SK-N-SH (cell line): Measurements from ENCODE around the gene GLI2.

ENCODE experiments used
- EZH2phosphoT487 ChIP-seq: fragments of 200-600 bp; sonication (generic); IDR thresholded peaks from 2 replicates; pipeline ENCODE4 v1.6.1; 2017; ENCODE audit warnings: low read depth, mixed run types, mild to moderate bottlenecking, antibody characterized with exemption, moderate library complexity, borderline replicate concordance
- FOXJ3 ChIP-seq: sonication (generic); formaldehyde crosslinking; IDR thresholded peaks from 2 replicates; pipeline ENCODE4 v1.5.1; 2020; ENCODE audit warnings: mild to moderate bottlenecking, missing genetic modification reagents
- MXI1 ChIP-seq: IDR thresholded peaks from 2 replicates; pipeline ENCODE4 v1.6.1; 2012; ENCODE audit warnings: mild to moderate bottlenecking, low read depth, low read length, improper control_type of control experiment
- SMC3 ChIP-seq: IDR thresholded peaks from 2 replicates; pipeline ENCODE4 v1.6.1; 2012; ENCODE audit warnings: low read depth, low read length, improper control_type of control experiment
- TAF1 ChIP-seq: IDR thresholded peaks from 2 replicates; pipeline ENCODE4 v1.6.1; 2012; ENCODE audit warnings: low read depth, mild to moderate bottlenecking, low read length, moderate library complexity, borderline replicate concordance
- TF ChIP-seq, protein P1 (sequence below): fragments of 200-600 bp; sonication (generic); IDR thresholded peaks from 2 replicates; pipeline ENCODE4 v1.6.1; 2017; ENCODE audit warnings: antibody characterized with exemption, mild to moderate bottlenecking, moderate library complexity
- TF ChIP-seq, protein P2 (sequence below): IDR thresholded peaks from 2 replicates; pipeline ENCODE4 v1.4.0; 2012; ENCODE audit warnings: low read depth, borderline replicate concordance

DNA sequence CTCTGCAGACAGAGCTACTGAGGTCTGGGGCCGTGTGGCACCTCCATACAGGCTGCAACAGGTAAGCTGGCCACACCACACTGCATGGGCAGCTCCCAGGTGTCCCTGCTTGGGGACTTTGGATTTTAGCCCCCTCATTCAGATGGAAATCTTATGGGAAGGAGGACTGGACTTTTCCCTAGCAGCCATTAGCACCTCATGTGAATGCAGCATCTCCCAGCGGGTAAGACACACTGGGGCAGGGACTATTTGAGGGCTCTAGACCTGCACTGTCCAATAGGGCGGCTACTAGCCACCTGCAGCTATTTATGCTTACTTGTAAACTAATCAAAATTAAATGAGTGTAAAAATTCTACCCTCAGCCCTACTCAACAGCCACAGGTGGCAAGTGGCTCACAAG lies 34.2 kb upstream of the GLI2 start:
- TF ChIP-seq, protein P1, sequence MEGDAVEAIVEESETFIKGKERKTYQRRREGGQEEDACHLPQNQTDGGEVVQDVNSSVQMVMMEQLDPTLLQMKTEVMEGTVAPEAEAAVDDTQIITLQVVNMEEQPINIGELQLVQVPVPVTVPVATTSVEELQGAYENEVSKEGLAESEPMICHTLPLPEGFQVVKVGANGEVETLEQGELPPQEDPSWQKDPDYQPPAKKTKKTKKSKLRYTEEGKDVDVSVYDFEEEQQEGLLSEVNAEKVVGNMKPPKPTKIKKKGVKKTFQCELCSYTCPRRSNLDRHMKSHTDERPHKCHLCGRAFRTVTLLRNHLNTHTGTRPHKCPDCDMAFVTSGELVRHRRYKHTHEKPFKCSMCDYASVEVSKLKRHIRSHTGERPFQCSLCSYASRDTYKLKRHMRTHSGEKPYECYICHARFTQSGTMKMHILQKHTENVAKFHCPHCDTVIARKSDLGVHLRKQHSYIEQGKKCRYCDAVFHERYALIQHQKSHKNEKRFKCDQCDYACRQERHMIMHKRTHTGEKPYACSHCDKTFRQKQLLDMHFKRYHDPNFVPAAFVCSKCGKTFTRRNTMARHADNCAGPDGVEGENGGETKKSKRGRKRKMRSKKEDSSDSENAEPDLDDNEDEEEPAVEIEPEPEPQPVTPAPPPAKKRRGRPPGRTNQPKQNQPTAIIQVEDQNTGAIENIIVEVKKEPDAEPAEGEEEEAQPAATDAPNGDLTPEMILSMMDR, result no peak
- TF ChIP-seq, protein P2, sequence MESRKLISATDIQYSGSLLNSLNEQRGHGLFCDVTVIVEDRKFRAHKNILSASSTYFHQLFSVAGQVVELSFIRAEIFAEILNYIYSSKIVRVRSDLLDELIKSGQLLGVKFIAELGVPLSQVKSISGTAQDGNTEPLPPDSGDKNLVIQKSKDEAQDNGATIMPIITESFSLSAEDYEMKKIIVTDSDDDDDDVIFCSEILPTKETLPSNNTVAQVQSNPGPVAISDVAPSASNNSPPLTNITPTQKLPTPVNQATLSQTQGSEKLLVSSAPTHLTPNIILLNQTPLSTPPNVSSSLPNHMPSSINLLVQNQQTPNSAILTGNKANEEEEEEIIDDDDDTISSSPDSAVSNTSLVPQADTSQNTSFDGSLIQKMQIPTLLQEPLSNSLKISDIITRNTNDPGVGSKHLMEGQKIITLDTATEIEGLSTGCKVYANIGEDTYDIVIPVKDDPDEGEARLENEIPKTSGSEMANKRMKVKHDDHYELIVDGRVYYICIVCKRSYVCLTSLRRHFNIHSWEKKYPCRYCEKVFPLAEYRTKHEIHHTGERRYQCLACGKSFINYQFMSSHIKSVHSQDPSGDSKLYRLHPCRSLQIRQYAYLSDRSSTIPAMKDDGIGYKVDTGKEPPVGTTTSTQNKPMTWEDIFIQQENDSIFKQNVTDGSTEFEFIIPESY, result no peak
- no peak for TF ChIP-seq TAF1
- TF ChIP-seq EZH2phosphoT487, result no peak
- TF ChIP-seq FOXJ3 (CRISPR knock-in tag), result no peak
- no peak for TF ChIP-seq MXI1
- TF ChIP-seq SMC3, result no peak
